ENCODE results near the gene TTN.

Gene TTN

GRCh38 chr2:178506949-178507348 lies 300.3 kb downstream of the TTN start:
- no peak for DNase-seq (ENCODE audit: low read depth)
- no peak overlapping the region for H3K4me3 ChIP-seq (ENCODE audit: low read depth, low read length)
- no peak for TF ChIP-seq CTCF (IDR thresholded peaks at IDR 0.05; ENCODE audit: low read depth, low read length, missing control alignments)

- TF ChIP-seq CTCF (IDR thresholded peaks at IDR 0.05; ENCODE audit: low read depth, low read length, missing control alignments): no peak
- no peak for DNase-seq (ENCODE audit: low read depth)
- H3K4me3 ChIP-seq (ENCODE audit: low read depth, low read length): no peak overlapping the region
Measured at GRCh38 chr2:178506524-178506923, 300.7 kb downstream of the TTN start.

- no peak for TF ChIP-seq CTCF (IDR thresholded peaks at IDR 0.05; ENCODE audit: low read depth, low read length, missing control alignments)
- no peak for DNase-seq (ENCODE audit: low read depth)
- H3K4me3 ChIP-seq (ENCODE audit: low read depth, low read length): no peak overlapping the region
Measured at GRCh38 chr2:178506101-178506500, 301.1 kb downstream of the TTN start.

GRCh38 chr2:178502751-178503150 lies 304.5 kb downstream of the TTN start:
- no peak overlapping the region for H3K4me3 ChIP-seq (ENCODE audit: low read depth, low read length)
- no peak for TF ChIP-seq CTCF (IDR thresholded peaks at IDR 0.05; ENCODE audit: low read depth, low read length, missing control alignments)
- no peak for DNase-seq (ENCODE audit: low read depth)

- no peak overlapping the region for H3K4me3 ChIP-seq (ENCODE audit: low read depth, low read length)
- TF ChIP-seq CTCF (IDR thresholded peaks at IDR 0.05; ENCODE audit: low read depth, low read length, missing control alignments): no peak
- no peak for DNase-seq (ENCODE audit: low read depth)
Measured at GRCh38 chr2:178499640-178500039, 307.6 kb downstream of the TTN start.

GRCh38 chr2:178498137-178498536 lies 309.1 kb downstream of the TTN start:
- TF ChIP-seq CTCF (IDR thresholded peaks at IDR 0.05; ENCODE audit: low read depth, low read length, missing control alignments): no peak
- no peak for DNase-seq (ENCODE audit: low read depth)

GRCh38 chr2:178496049-178496448 lies 311.2 kb downstream of the TTN start:
- DNase-seq (ENCODE audit: low read depth): no peak
- no peak for TF ChIP-seq CTCF (IDR thresholded peaks at IDR 0.05; ENCODE audit: low read depth, low read length, missing control alignments)
- no peak overlapping the region for H3K4me3 ChIP-seq (ENCODE audit: low read depth, low read length)

More at GRCh38 chr2:178498137-178498536, 309.1 kb downstream of the TTN start:
- H3K4me3 ChIP-seq (ENCODE audit: low read depth, low read length): no peak overlapping the region
